Measurements from ENCODE around the gene TRAPPC3. TPM values are rescaled to one million over a fixed set of nuclear protein-coding genes. Genes with fewer than 3 reads are reported as not detected.

Gene TRAPPC3
- total RNA-seq, 4 donors from 2014 or later = 10.6 to 70.6 (median 38.1) TPM

GRCh38 chr1:36128905-36129206 lies 20.4 kb downstream of the TRAPPC3 start:
- Histone ChIP-seq H3K4me1 (peaks cover 0 to 6% of the 10 kb centered on the region in 2 donors), H3K9me3 (no peaks in the 10 kb centered on the region), H3K36me3 (no peaks in the 10 kb centered on the region), H3K27ac (no peak overlapping the region), H3K4me3 (no peak overlapping the region), H3K27me3 (peaks cover 0 to 3% of the 10 kb centered on the region in 2 donors)
- DNase-seq = no peak
- TF ChIP-seq CTCF (IDR thresholded peaks at IDR 0.05) = no peak
- no peak for TF ChIP-seq POLR2A (IDR thresholded peaks at IDR 0.05)
- intact Hi-C loops (cut with DNase I; ENCODE audit: low total_unique reads) = loop anchor here (10.0 kb wide), 1 partner anchor 296 kb away; no protein-coding TSS in a partner anchor

- Histone ChIP-seq H3K27me3 (peaks cover 0 to 3% of the 10 kb centered on the region in 2 donors), H3K36me3 (no peaks in the 10 kb centered on the region), H3K27ac (no peak overlapping the region), H3K4me3 (no peak overlapping the region), H3K9me3 (no peaks in the 10 kb centered on the region), H3K4me1 (peaks cover 0 to 6% of the 10 kb centered on the region in 2 donors)
- DNase-seq = no peak
- intact Hi-C loops (cut with DNase I; ENCODE audit: low total_unique reads) = loop anchor here (10.0 kb wide), 1 partner anchor 296 kb away; no protein-coding TSS in a partner anchor
- no peak for TF ChIP-seq CTCF (IDR thresholded peaks at IDR 0.05)
- TF ChIP-seq POLR2A (IDR thresholded peaks at IDR 0.05) = no peak
Measured at GRCh38 chr1:36128126-36128904, 21.0 kb downstream of the TRAPPC3 start.

GRCh38 chr1:36126797-36127500 lies 22.3 kb downstream of the TRAPPC3 start:
- Histone ChIP-seq H3K27me3 (peaks cover 0 to 3% of the 10 kb centered on the region in 2 donors), H3K27ac (no peak overlapping the region), H3K4me1 (peaks cover 0 to 6% of the 10 kb centered on the region in 2 donors), H3K9me3 (no peaks in the 10 kb centered on the region), H3K4me3 (no peak overlapping the region), H3K36me3 (no peaks in the 10 kb centered on the region)
- DNase-seq = no peak
- TF ChIP-seq POLR2A (IDR thresholded peaks at IDR 0.05) (no peak), CTCF (IDR thresholded peaks at IDR 0.05) (no peak)
- intact Hi-C loops (cut with DNase I; ENCODE audit: low total_unique reads) = loop anchor here (10.0 kb wide), 1 partner anchor 298 kb away; no protein-coding TSS in a partner anchor

GRCh38 chr1:36126005-36126716 lies 23.1 kb downstream of the TRAPPC3 start:
- H3K27ac ChIP-seq = no peak overlapping the region
- DNase-seq = no peak
- H3K4me1 ChIP-seq = peaks cover 0 to 6% of the 10 kb centered on the region in 2 donors
- intact Hi-C loops (cut with DNase I; ENCODE audit: low total_unique reads) = loop anchor here (10.0 kb wide), 1 partner anchor 299 kb away; no protein-coding TSS in a partner anchor
- H3K4me3 ChIP-seq = no peak overlapping the region
- H3K9me3 ChIP-seq = no peaks in the 10 kb centered on the region
- no peaks in the 10 kb centered on the region for H3K36me3 ChIP-seq
- TF ChIP-seq POLR2A (IDR thresholded peaks at IDR 0.05) (no peak), CTCF (IDR thresholded peaks at IDR 0.05) (no peak)
- H3K27me3 ChIP-seq = peaks cover 0 to 3% of the 10 kb centered on the region in 2 donors
